Thoracic aorta (tissue), 2 donors: Measurements from ENCODE around the gene PANK4. TPM values are rescaled to one million over a fixed set of nuclear protein-coding genes. Genes with fewer than 3 reads are reported as not detected.

ENCODE experiments used
- ATAC-seq: fragments of 150-250 bp; one replicate; pipeline ENCODE4 v1.8.0; 2017; ENCODE audit warnings: low read depth; ENCODE audit not compliant: insufficient number of reproducible peaks, low FRiP score
- DNase-seq: peaks from one replicate; pipeline ENCODE4 v3.0.0-alpha.2; 2020; ENCODE audit warnings: low spot score
- H3K27ac ChIP-seq, 2 donors: fragments of 200-600 bp; sonication (generic); 1 replicate in 1 of 2; 2 replicates in 1 of 2; pipeline ENCODE4 v1.5.1; 2016; ENCODE audit warnings: mild to moderate bottlenecking in 2 of 2, moderate library complexity in 2 of 2
- H3K27me3 ChIP-seq: fragments of 200-600 bp; sonication (generic); replicated peaks from 2 replicates; pipeline ENCODE4 v1.6.0; 2016; ENCODE audit warnings: mild to moderate bottlenecking; ENCODE audit not compliant: insufficient read depth
- H3K36me3 ChIP-seq: fragments of 200-600 bp; sonication (generic); one replicate; pipeline ENCODE4 v1.5.1; 2016
- H3K4me1 ChIP-seq, 2 donors: fragments of 200-600 bp; sonication (generic); 1 replicate in 1 of 2; 2 replicates in 1 of 2; pipeline versions ENCODE4 v1.5.1 to v1.6.0; 2016; ENCODE audit warnings: low read depth in 2 of 2, mild to moderate bottlenecking in 1 of 2; ENCODE audit not compliant: control insufficient read depth in 1 of 2
- H3K4me3 ChIP-seq: fragments of 200-600 bp; sonication (generic); 2 replicates; pipeline ENCODE4 v1.5.1; 2016; ENCODE audit warnings: mild to moderate bottlenecking
- H3K9me3 ChIP-seq: fragments of 200-600 bp; sonication (generic); 2 replicates; pipeline ENCODE4 v1.5.1; 2016
- total RNA-seq, 2 donors: library from RNA; depleted of rRNA; stranded (reverse); fragments of >200 nt; gene quantifications; one replicate each; pipeline versions ENCODE4 v1.1.0 to v1.2.3, GENCODE V29; 2016
- TF ChIP-seq, protein P1 (sequence below): fragments of 200-600 bp; sonication (generic); IDR thresholded peaks from one replicate; pipeline ENCODE4 v1.5.1; 2019; ENCODE audit warnings: antibody characterized with exemption

PANK4 gene
- total RNA-seq, 2 donors from 2014 or later = 27.1 to 32.0 TPM

DNA sequence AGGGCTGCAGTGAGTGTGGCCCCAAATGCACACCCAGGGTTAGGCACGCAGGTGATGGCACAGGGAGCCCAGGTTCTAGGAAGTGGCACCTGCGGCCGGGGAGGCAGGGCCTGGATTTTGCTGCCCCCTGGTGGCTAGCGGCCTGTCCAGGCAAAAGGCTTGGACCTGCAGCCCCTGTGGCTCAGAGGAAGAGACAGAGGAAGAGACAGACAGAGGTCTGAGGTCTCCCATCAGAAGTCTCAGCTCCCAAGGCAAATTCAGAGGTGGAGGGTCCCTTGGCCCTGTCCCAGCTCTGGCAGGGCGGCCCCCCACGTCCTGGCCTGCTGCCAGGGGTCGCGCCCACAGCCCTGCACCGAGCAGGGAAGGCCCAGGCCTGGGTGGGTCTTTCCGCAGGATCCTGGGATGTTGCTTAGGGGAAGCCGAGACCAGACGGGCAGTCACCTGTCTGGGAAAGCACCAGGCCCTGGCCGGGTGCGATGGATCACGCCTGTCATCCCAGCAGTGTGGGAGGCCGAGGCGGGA lies 21.7 kb upstream of the PANK4 start:
- TF ChIP-seq, protein P1, sequence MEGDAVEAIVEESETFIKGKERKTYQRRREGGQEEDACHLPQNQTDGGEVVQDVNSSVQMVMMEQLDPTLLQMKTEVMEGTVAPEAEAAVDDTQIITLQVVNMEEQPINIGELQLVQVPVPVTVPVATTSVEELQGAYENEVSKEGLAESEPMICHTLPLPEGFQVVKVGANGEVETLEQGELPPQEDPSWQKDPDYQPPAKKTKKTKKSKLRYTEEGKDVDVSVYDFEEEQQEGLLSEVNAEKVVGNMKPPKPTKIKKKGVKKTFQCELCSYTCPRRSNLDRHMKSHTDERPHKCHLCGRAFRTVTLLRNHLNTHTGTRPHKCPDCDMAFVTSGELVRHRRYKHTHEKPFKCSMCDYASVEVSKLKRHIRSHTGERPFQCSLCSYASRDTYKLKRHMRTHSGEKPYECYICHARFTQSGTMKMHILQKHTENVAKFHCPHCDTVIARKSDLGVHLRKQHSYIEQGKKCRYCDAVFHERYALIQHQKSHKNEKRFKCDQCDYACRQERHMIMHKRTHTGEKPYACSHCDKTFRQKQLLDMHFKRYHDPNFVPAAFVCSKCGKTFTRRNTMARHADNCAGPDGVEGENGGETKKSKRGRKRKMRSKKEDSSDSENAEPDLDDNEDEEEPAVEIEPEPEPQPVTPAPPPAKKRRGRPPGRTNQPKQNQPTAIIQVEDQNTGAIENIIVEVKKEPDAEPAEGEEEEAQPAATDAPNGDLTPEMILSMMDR = peak; percentile 95
- Histone ChIP-seq H3K27ac (peak overlapping the region; percentile 94 to 95), H3K27me3 (no peaks in the 10 kb centered on the region), H3K36me3 (no peaks in the 10 kb centered on the region), H3K4me1 (peaks cover 16 to 31% of the 10 kb centered on the region in 2 donors), H3K9me3 (no peaks in the 10 kb centered on the region), H3K4me3 (peak overlapping the region; percentile 64)
- no peak for DNase-seq
- ATAC-seq = no peak

DNA sequence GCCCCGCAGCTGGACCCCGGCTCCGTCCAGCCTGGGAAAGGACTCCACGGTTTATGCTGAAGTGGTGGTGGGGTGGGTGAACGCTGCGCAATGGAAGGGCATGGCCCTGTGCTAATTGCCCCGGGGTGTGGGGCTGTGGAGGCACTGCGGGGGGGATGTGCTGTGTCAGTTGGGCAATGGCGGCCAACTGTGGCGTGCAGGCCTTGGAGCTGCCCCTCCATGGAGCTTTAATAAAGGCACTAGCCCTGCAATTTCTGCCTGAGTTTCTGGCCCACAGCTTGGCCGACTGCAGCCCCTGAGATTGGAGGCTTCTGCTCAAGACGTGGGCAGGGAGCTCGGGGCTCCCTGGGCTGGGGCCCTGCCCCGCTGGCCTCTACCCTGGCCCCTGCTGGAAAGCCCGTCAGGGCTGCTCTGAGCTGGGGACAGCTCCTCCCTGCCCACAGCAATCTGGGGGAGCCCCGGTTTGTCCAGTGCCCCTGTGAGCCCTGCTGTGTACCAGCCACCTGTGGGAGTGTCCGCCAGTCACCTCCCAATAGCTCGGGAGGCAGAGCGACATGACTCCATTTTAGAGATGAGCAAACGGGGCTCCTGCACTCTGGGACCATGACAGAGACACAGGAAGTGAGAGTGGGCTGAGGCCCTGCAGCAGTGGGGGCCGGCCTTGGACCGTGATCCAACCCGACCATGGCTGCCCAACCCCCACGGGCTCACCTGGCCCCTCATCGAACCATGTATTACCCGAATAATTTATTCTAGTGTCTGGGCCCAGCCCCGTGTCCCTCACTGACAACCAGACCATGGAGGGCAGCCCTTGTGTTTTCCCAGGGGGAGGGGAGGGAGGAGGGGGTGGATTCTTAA lies 21.0 kb upstream of the PANK4 start:
- Histone ChIP-seq H3K4me3 (peak overlapping the region; percentile 64), H3K27ac (peak overlapping the region; percentile 94 to 95), H3K36me3 (no peaks in the 10 kb centered on the region), H3K4me1 (peaks cover 16 to 31% of the 10 kb centered on the region in 2 donors), H3K9me3 (no peaks in the 10 kb centered on the region), H3K27me3 (no peaks in the 10 kb centered on the region)
- ATAC-seq (no peak), DNase-seq (no peak)
- TF ChIP-seq, protein P1 = no peak

DNA sequence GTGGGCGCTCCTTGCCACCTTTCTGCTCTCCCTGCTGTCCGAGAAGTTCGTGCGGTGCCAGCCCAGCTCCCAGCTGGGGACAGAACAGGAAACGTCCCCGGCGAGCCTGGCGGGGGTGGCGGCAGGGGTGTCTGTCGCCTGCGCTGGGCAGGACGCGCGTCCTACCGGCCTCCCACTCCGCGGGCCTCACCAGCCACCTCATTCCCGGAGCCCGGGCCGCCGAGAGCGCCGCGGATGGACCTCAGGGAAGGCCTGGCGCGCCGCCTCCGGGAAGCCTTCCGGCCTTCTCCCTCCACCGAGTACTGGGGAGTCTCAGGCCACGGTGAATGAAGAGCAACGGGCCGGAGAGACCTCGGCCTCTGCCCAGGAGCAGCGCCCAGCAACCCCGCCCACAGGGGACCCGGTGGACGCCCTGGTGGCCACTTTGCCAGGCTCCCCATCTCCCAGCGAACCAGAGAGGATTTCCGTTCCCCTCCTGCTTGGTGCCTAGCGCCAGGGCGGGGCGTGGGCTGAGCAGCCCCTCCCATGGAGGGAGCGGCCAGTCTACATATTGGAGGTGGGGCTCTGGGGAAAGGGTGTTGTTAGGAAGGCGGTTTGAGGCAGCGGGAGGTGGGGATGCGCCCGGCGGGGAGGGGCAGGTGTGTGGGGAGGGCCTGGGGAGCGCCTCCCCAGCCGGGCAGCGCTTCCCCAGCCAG lies 20.3 kb upstream of the PANK4 start:
- Histone ChIP-seq H3K4me1 (peaks cover 16 to 31% of the 10 kb centered on the region in 2 donors), H3K27me3 (no peaks in the 10 kb centered on the region), H3K36me3 (no peaks in the 10 kb centered on the region), H3K27ac (peak overlapping the region; percentile 61 to 94), H3K4me3 (peak overlapping the region; percentile 64), H3K9me3 (no peaks in the 10 kb centered on the region)
- peak; percentile 18 for ATAC-seq
- TF ChIP-seq, protein P1 = no peak
- peak; percentile 47 for DNase-seq

DNA sequence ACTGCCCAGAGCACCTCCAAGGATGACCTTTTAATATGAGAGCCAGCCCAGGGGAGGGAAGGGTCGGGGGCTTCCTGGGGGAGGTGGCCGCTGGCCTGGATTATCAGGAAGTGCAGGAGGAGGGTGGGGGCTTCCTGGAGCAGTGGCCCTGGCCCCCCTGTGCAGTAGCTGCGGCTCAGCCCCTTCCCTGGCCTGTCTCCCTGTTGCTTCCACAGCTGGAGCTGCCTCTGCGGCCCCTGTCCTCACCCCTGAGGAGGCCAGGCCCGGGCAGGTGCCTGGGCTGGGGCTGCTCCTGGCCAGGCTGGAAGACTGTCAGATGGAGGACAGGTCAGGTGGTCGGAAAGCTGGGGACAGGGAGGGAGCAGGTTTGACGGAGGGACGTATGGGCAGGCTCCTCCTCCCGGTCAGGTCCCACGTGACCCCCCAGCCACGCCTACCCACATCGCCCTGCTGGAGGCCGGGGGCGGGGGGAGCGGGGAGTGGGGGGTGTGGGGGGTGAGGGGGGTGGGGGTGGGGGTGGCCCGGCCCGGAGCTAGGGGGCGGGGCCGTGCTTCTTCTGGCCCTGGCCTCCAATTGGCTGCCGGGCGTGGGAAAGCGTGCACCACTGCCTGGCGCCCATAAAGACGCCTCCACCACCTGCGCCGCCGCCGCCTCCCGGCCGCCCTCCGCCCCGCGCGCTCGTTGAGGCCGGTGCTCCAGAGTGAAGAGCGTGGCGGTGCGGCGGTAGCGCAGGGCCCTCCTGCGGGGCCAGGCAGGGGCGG lies 19.5 kb upstream of the PANK4 start:
- Histone ChIP-seq H3K4me1 (peaks cover 16 to 31% of the 10 kb centered on the region in 2 donors), H3K27me3 (no peaks in the 10 kb centered on the region), H3K36me3 (no peaks in the 10 kb centered on the region), H3K27ac (peak overlapping the region; percentile 61 to 94), H3K9me3 (no peaks in the 10 kb centered on the region), H3K4me3 (peak overlapping the region; percentile 64)
- peak; percentile 66 for DNase-seq
- no peak for ATAC-seq
- TF ChIP-seq, protein P1 = no peak
